MCF 10A (cell line): Measurements from ENCODE around the gene ZNF574. TPM values are rescaled to one million over a fixed set of nuclear protein-coding genes. Genes with fewer than 3 reads are reported as not detected.

Source experiments
- BruUV-seq: library from RNA; stranded (reverse); fragments of 400-500 nt; replicated peaks from 2 replicates; lab custom pipeline; 2021; lab: Mats Ljungman, UMichigan
- CTCF ChIA-PET: fragments of 300-600 bp; sonication (Branson Sonifier 250); formaldehyde crosslinking; extraction: SDS; loops from one replicate; lab custom pipeline; 2021; ENCODE audit warnings: antibody characterized with exemption, inconsistent platforms; lab: Yijun Ruan, JAX
- POLR2A ChIA-PET: fragments of 300-600, 350-650 bp; sonication (Branson Sonifier 250); formaldehyde crosslinking; extraction: SDS; loops from one replicate; lab custom pipeline; 2020; ENCODE audit warnings: antibody characterized with exemption, inconsistent platforms; lab: Yijun Ruan, JAX
- DNase-seq: peaks from one replicate; pipeline ENCODE4 v3.0.0-alpha.2; 2018; ENCODE audit not compliant: unreplicated experiment
- H3K27ac Mint-ChIP-seq: one replicate; pipeline ENCODE4 v1.8.0; 2022; ENCODE audit warnings: mild to moderate bottlenecking, low read depth, mixed read lengths; ENCODE audit not compliant: unreplicated experiment
- H3K27me3 Mint-ChIP-seq: one replicate; pipeline ENCODE4 v1.8.0; 2022; ENCODE audit warnings: mixed read lengths; ENCODE audit not compliant: insufficient read depth, unreplicated experiment
- H3K36me3 Mint-ChIP-seq: one replicate; pipeline ENCODE4 v1.8.0; 2022; ENCODE audit warnings: mild to moderate bottlenecking, moderate library complexity, mixed read lengths; ENCODE audit not compliant: insufficient read depth, unreplicated experiment
- H3K4me1 Mint-ChIP-seq: one replicate; pipeline ENCODE4 v1.8.0; 2022; ENCODE audit warnings: mixed read lengths; ENCODE audit not compliant: insufficient read depth, unreplicated experiment
- H3K4me3 Mint-ChIP-seq: one replicate; pipeline ENCODE4 v1.8.0; 2022; ENCODE audit warnings: mild to moderate bottlenecking, moderate library complexity, mixed read lengths; ENCODE audit not compliant: unreplicated experiment
- H3K9me3 Mint-ChIP-seq: one replicate; pipeline ENCODE4 v1.8.0; 2022; ENCODE audit warnings: mixed read lengths; ENCODE audit not compliant: unreplicated experiment
- intact Hi-C: fragments of 100-400 bp; cut with micrococcal nuclease; formaldehyde crosslinking; loops from 2 replicates; pipeline ENCODE4 v1.14.1; 2022
- total RNA-seq: library from RNA; stranded (reverse); gene quantifications from 2 replicates; pipeline ENCODE4 v1.2.3, GENCODE V29; 2022
- TF ChIP-seq, protein P1 (sequence below): fragments of 200-600 bp; IDR thresholded peaks from one replicate; pipeline ENCODE4 v1.8.0; 2022; ENCODE audit warnings: antibody characterized with exemption, mild to moderate bottlenecking; ENCODE audit not compliant: unreplicated experiment

Gene ZNF574
- total RNA-seq, 1 experiment from 2014 or later, result 12.2 TPM

GRCh38 chr19:42102877-42103276, 26.9 kb downstream of the ZNF574 start:
- Mint-ChIP-seq H3K9me3 (no peaks in the 10 kb centered on the region), H3K27ac (no peak overlapping the region), H3K4me1 (no peaks in the 10 kb centered on the region), H3K4me3 (no peak overlapping the region), H3K27me3 (peaks cover 20% of the 10 kb centered on the region), H3K36me3 (no peaks in the 10 kb centered on the region)
- TF ChIP-seq, protein P1, sequence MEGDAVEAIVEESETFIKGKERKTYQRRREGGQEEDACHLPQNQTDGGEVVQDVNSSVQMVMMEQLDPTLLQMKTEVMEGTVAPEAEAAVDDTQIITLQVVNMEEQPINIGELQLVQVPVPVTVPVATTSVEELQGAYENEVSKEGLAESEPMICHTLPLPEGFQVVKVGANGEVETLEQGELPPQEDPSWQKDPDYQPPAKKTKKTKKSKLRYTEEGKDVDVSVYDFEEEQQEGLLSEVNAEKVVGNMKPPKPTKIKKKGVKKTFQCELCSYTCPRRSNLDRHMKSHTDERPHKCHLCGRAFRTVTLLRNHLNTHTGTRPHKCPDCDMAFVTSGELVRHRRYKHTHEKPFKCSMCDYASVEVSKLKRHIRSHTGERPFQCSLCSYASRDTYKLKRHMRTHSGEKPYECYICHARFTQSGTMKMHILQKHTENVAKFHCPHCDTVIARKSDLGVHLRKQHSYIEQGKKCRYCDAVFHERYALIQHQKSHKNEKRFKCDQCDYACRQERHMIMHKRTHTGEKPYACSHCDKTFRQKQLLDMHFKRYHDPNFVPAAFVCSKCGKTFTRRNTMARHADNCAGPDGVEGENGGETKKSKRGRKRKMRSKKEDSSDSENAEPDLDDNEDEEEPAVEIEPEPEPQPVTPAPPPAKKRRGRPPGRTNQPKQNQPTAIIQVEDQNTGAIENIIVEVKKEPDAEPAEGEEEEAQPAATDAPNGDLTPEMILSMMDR, result no peak
- ChIA-PET POLR2A (interaction anchor here (0.6 to 1.5 kb wide), 3 partner anchors 9 to 320 kb away, joined by 3 to 4 read pairs (median 3); no protein-coding TSS in a partner anchor), CTCF (interaction anchor here (0.6 to 1.6 kb wide), 5 partner anchors 8 to 245 kb away, joined by 3 to 6 read pairs (median 4); no protein-coding TSS in a partner anchor)
- no peak for DNase-seq
- intact Hi-C loops, result loop anchor here (10.0 kb wide), 1 partner anchor 222 kb away; the partner anchor contains the start of gene MEGF8
- no TSS peak for BruUV-seq

GRCh38 chr19:42105368-42105767, 29.4 kb downstream of the ZNF574 start:
- Mint-ChIP-seq H3K36me3 (no peaks in the 10 kb centered on the region), H3K4me3 (no peak overlapping the region), H3K27me3 (peaks cover 20% of the 10 kb centered on the region), H3K4me1 (no peaks in the 10 kb centered on the region), H3K27ac (no peak overlapping the region), H3K9me3 (no peaks in the 10 kb centered on the region)
- intact Hi-C loops, result loop anchor here (10.0 kb wide), 1 partner anchor 219 kb away; the partner anchor contains the start of gene MEGF8
- CTCF ChIA-PET, result interaction anchor here (0.6 kb wide), 1 partner anchor 174 kb away, joined by 3 read pairs; no protein-coding TSS in a partner anchor
- no TSS peak for BruUV-seq
- POLR2A ChIA-PET, result no interaction called here
- TF ChIP-seq, protein P1, result no peak
- DNase-seq, result no peak

DNA sequence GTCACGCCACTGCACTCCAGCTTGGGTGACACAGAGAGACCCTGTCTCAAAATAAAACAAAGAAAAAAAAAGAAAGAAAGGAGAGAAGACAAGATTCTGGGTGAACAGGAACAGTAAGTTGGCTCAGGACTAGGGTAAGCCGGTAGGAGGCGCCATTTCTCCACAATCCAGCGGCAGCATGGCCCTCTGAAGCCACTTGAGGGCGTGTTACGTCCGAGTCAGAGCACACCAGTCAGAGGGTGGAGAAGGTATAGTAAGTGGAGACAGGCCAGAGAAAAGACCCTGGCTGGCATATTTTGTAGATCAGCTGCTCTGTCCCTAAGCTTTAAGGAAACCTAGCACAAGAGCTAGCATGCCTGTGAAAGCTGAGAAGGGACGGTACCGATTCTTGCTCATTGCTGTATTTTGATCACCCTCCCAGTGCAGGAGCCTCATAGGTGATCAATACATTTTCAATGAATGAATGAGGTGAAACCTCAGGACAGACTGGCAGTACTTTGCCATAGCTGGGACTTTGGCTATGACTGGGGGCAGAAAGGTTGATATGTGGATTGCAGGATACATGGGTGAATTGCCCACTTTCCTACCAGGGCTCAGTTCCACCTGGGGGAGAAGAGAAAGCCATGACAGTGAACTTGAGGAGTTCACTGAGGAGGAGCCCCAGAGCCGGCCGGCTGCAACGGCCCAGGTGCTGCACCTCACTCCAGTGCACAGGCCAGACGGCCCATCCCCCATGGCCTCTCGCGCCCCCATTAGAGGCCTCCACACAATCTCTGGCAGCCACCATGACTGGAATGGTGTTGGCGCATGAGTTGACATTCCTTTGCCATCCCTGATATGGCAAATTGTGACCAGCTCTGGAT, 32.8 kb downstream of the ZNF574 start:
- peak; percentile 90 for DNase-seq
- H3K27ac Mint-ChIP-seq, result no peak overlapping the region
- H3K27me3 Mint-ChIP-seq, result peaks cover 20% of the 10 kb centered on the region
- H3K4me3 Mint-ChIP-seq, result no peak overlapping the region
- peaks cover 26% of the 10 kb centered on the region for H3K4me1 Mint-ChIP-seq
- POLR2A ChIA-PET, result interaction anchor here (0.6 to 1.1 kb wide), 2 partner anchors 126 to 134 kb away, joined by 3 read pairs; partner anchors contain the start of gene GSK3A
- BruUV-seq, result no TSS peak
- TF ChIP-seq, protein P1, result peak; percentile 99
- H3K36me3 Mint-ChIP-seq, result no peaks in the 10 kb centered on the region
- intact Hi-C loops, result loop anchor here (1.0 to 10.0 kb wide), 7 partner anchors 25 to 332 kb away; partner anchors contain the start of gene MEGF8
- H3K9me3 Mint-ChIP-seq, result peaks cover 7% of the 10 kb centered on the region
- CTCF ChIA-PET, result interaction anchor here (0.5 to 4.5 kb wide), 72 partner anchors 9 to 961 kb away, joined by 3 to 42 read pairs (median 4); partner anchors contain the start of genes ARHGEF1, DEDD2, GSK3A and POU2F2

- peaks cover 33% of the 10 kb centered on the region for H3K4me1 Mint-ChIP-seq
- TF ChIP-seq, protein P1, result no peak
- ChIA-PET POLR2A (interaction anchor here (1.2 kb wide), 1 partner anchor 15 kb away, joined by 5 read pairs; no protein-coding TSS in a partner anchor), CTCF (interaction anchor here (0.8 to 4.5 kb wide), 20 partner anchors 9 to 324 kb away, joined by 3 to 42 read pairs (median 10); partner anchors contain the start of genes DEDD2 and POU2F2)
- no peaks in the 10 kb centered on the region for H3K36me3 Mint-ChIP-seq
- no TSS peak for BruUV-seq
- peaks cover 7% of the 10 kb centered on the region for H3K9me3 Mint-ChIP-seq
- intact Hi-C loops, result loop anchor here (10.0 kb wide), 1 partner anchor 215 kb away; the partner anchor contains the start of gene MEGF8
- H3K4me3 Mint-ChIP-seq, result no peak overlapping the region
- H3K27ac Mint-ChIP-seq, result no peak overlapping the region
- H3K27me3 Mint-ChIP-seq, result peaks cover 20% of the 10 kb centered on the region
- no peak for DNase-seq
These were observed 33.9 kb downstream of the ZNF574 start for GRCh38 chr19:42109896-42110295.
